Adrenal gland (tissue), 5 donors: ENCODE data around the gene SAA1.

Source experiments
- CTCF ChIP-seq, 6 experiments: fragments of 450-650 bp in 4 of 6; fragments of 200-600 bp in 2 of 6; sonication (generic) in 1 of 6; IDR thresholded peaks; 1 replicate in 5 of 6; 2 replicates in 1 of 6; pipeline versions ENCODE4 v1.5.1 to v1.8.0; 2016 to 2021; ENCODE audit warnings: antibody characterized with exemption in 6 of 6, mild to moderate bottlenecking in 2 of 6, moderate library complexity in 1 of 6
- POLR2A ChIP-seq, 2 donors: fragments of 450-650 bp; IDR thresholded peaks; one replicate each; pipeline ENCODE4 v1.6.1; 2017; ENCODE audit warnings: antibody characterized with exemption in 2 of 2, mild to moderate bottlenecking in 2 of 2, moderate library complexity in 1 of 2
- donor health status: DM: no; HTN: no; CAD: no.

DNA sequence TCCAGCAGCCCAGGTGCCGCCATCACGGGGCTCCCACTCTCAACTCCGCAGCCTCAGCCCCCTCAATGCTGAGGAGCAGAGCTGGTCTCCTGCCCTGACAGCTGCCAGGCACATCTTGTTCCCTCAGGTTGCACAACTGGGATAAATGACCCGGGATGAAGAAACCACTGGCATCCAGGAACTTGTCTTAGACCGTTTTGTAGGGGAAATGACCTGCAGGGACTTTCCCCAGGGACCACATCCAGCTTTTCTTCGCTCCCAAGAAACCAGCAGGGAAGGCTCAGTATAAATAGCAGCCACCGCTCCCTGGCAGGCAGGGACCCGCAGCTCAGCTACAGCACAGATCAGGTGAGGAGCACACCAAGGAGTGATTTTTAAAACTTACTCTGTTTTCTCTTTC, at the start of gene SAA1:
- TF ChIP-seq POLR2A (IDR thresholded peaks at IDR 0.05) (no peak), CTCF (IDR thresholded peaks at IDR 0.05) (no peak)
